Nucleus accumbens (tissue), 56 donors: Measurements from ENCODE around the gene CCDC93.
"Not testable (repeated sequence)": the region's sequence is repeated elsewhere in the genome, so short reads cannot be mapped to it uniquely, and the experiment has no call there.

Experiments
- DNase-seq, 56 donors: peaks; one replicate each; lab custom pipeline; 2025; lab: John Stamatoyannopoulos, UW

The CCDC93 gene

GRCh38 chr2:117931266-117931665 lies 82.6 kb downstream of the CCDC93 start:
- no peak for DNase-seq

- no peak for DNase-seq
Observed at GRCh38 chr2:117930775-117931174, 83.1 kb downstream of the CCDC93 start.

GRCh38 chr2:117923471-117923870 lies 90.4 kb downstream of the CCDC93 start:
- not testable (repeated sequence) for DNase-seq

GRCh38 chr2:117921520-117921919 lies 92.3 kb downstream of the CCDC93 start:
- DNase-seq, result no peak

- no peak for DNase-seq
Observed at GRCh38 chr2:117918608-117919007, 95.3 kb downstream of the CCDC93 start.

- no peak for DNase-seq
Observed at GRCh38 chr2:117917223-117917917, 96.5 kb downstream of the CCDC93 start.

GRCh38 chr2:117902933-117903332 lies 110.9 kb downstream of the CCDC93 start:
- DNase-seq, result no peak

GRCh38 chr2:117888897-117889296 lies 125.0 kb downstream of the CCDC93 start:
- DNase-seq, result no peak

- DNase-seq, result no peak
Observed at GRCh38 chr2:117885308-117885707, 128.6 kb downstream of the CCDC93 start.

- no peak for DNase-seq
Observed at GRCh38 chr2:117879003-117879402, 134.9 kb downstream of the CCDC93 start.

GRCh38 chr2:117875786-117876185 lies 138.1 kb downstream of the CCDC93 start:
- DNase-seq, result no peak
